AG09309 (cell line): ENCODE measurements around the gene KCNH8.

Source experiments
- DNase-seq: peaks from one replicate; pipeline ENCODE4 v3.0.0-alpha.2; 2010; ENCODE audit warnings: low read depth
- H3K4me3 ChIP-seq: 2 replicates; pipeline ENCODE4 v1.5.1; 2011; ENCODE audit warnings: mild to moderate bottlenecking, low read depth, low read length, moderate library complexity; ENCODE audit not compliant: control insufficient read depth
- TF ChIP-seq, protein P1 (sequence below): IDR thresholded peaks from 2 replicates; pipeline ENCODE4 v1.5.1; 2011; ENCODE audit warnings: mild to moderate bottlenecking, low read depth, low read length, inconsistent platforms; ENCODE audit not compliant: insufficient read depth, control insufficient read depth; ENCODE audit errors: missing control alignments

Gene KCNH8

DNA sequence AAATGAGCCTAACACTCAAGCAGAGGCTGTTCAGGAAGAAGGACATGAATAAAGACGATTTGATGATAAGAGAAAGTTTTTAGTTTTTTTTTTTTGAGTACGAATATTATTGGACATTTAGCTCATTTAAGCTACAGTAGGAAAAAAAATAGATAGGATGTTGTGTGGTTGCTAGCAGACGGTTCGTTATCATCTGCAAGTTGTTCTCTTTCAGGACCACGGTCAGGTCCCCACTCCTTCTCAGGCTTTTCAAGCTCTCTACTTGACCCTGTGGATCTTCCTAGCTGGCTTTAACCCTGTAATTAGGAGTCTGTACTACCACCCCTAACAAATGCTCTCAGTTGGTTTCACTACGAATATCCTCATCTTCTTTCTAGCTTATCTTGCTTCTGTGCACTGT, 1.1 kb downstream of the KCNH8 start:
- no peak for DNase-seq
- no peak overlapping the region for H3K4me3 ChIP-seq
- TF ChIP-seq, protein P1, sequence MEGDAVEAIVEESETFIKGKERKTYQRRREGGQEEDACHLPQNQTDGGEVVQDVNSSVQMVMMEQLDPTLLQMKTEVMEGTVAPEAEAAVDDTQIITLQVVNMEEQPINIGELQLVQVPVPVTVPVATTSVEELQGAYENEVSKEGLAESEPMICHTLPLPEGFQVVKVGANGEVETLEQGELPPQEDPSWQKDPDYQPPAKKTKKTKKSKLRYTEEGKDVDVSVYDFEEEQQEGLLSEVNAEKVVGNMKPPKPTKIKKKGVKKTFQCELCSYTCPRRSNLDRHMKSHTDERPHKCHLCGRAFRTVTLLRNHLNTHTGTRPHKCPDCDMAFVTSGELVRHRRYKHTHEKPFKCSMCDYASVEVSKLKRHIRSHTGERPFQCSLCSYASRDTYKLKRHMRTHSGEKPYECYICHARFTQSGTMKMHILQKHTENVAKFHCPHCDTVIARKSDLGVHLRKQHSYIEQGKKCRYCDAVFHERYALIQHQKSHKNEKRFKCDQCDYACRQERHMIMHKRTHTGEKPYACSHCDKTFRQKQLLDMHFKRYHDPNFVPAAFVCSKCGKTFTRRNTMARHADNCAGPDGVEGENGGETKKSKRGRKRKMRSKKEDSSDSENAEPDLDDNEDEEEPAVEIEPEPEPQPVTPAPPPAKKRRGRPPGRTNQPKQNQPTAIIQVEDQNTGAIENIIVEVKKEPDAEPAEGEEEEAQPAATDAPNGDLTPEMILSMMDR, result no peak

GRCh38 chr3:19151171-19151570, 2.9 kb downstream of the KCNH8 start:
- no peak for DNase-seq
- no peak overlapping the region for H3K4me3 ChIP-seq
- TF ChIP-seq, protein P1, result no peak

DNA sequence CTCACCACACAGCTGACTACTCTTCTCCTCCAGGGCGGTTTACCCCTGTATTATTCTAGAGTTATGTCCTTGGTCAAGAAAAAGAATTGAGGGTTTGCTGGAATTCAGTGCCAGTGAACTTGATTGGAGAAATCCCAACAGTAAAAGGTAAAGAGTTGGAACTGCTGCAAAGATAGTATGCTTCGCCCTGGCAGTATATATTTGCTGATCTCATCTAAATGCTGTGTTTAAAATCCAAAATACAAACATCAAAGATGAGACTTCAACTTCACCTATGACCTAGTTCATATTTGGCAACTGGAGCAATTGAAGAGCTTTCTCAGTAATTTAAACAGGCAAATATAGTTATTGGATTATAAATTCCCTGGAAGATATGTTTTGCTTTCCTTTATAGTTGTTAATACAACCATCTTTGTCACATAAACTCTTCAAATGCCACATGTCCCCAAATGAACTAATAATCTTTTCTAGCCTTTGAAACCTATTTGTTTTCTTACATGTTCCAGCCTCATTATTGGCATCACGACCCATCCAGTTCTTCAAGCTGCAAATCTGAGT, 6.5 kb downstream of the KCNH8 start:
- no peak overlapping the region for H3K4me3 ChIP-seq
- TF ChIP-seq, protein P1, result no peak
- DNase-seq, result no peak

DNA sequence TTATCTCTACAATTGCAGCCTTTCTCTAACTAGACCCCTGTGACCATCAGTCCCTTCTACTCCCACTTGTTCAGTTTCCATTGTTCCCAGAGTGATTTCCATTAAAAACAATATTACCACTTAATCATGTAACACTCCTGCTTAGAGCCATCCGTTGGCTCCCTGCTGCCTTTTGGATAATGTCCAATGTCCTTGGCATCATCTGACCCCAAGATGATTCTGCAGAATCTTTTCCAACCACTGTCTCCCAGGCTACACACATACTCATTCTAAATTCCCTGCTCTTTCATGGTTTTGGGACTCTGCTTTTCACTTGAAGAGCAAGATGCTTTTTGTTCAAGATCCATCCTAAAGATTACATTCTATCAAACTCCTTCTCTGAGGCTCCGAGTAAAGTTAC, 7.1 kb downstream of the KCNH8 start:
- no peak overlapping the region for H3K4me3 ChIP-seq
- DNase-seq, result no peak
- TF ChIP-seq, protein P1, result no peak

DNA sequence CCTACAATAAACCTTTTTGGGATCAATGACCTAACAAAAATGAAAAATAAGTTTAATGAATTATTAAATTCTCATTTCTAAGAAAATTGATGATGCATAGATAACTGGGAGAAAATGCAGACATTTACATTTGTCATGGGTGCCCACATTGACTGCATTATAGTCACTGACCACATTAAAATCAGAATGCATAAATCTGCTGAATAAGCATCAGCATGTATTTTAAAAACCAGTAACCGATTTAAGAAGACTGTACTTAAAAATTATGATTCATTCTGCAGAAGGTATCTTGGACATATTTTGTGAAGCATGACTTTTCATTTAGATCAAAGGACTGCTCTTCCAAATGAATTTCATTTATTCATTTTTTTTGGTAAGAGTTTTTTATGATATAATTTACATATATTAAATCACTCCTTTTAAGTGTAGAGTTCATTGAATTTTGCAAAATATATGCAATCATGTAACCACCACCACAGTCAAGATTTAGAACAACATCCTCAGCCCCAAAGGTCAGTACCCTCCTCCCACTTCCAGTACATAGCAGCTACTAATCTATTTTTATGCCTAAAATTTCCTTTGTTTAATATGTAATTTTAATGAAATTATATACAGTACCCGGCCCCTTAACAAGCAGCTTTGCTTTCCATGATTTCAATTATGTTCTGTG, 11.8 kb downstream of the KCNH8 start:
- TF ChIP-seq, protein P1, result no peak
- no peak overlapping the region for H3K4me3 ChIP-seq
- DNase-seq, result no peak

DNA sequence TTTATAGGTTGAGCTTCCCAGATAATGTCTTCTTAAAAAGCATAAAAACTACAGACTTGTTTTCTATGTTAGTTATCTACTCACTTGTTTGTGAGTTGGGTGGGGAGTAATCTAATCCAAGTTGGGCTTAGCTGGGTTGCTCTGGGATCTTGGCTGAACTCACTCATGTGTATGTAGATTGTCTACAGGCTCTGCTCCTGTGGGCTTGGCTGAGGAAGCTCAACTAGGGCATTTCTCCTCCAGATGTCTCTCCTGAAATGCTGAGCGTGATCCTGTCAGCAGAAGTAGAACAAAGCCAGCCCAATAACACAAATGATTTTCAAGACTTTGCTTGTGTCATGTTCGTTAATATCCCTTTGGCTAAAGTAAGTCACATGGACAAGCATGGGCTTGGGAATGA, 17.3 kb downstream of the KCNH8 start:
- no peak for DNase-seq
- no peak overlapping the region for H3K4me3 ChIP-seq
- TF ChIP-seq, protein P1, result no peak
